IPS-18a (cell line): Measurements from ENCODE around the gene PFDN4.

Experiments
- H3K27ac ChIP-seq: one replicate; pipeline ENCODE4 v1.5.1; 2013; ENCODE audit warnings: low read length
- H3K27me3 ChIP-seq: one replicate; pipeline ENCODE4 v1.6.1; 2013; ENCODE audit warnings: mild to moderate bottlenecking, low read length; ENCODE audit not compliant: control insufficient read depth, insufficient read depth
- H3K36me3 ChIP-seq: one replicate; pipeline ENCODE4 v1.6.1; 2013; ENCODE audit warnings: low read depth, low read length; ENCODE audit not compliant: control insufficient read depth
- H3K4me1 ChIP-seq: one replicate; pipeline ENCODE4 v1.6.1; 2013; ENCODE audit warnings: low read depth, low read length; ENCODE audit not compliant: control insufficient read depth
- H3K4me3 ChIP-seq: one replicate; pipeline ENCODE4 v1.5.1; 2013; ENCODE audit warnings: low read length
- H3K9ac ChIP-seq: one replicate; pipeline ENCODE4 v1.6.1; 2013; ENCODE audit warnings: mild to moderate bottlenecking, low read length, moderate library complexity
- H3K9me3 ChIP-seq: one replicate; pipeline ENCODE4 v1.6.1; 2013; ENCODE audit warnings: low read depth, low read length; ENCODE audit not compliant: control insufficient read depth

The PFDN4 gene

DNA sequence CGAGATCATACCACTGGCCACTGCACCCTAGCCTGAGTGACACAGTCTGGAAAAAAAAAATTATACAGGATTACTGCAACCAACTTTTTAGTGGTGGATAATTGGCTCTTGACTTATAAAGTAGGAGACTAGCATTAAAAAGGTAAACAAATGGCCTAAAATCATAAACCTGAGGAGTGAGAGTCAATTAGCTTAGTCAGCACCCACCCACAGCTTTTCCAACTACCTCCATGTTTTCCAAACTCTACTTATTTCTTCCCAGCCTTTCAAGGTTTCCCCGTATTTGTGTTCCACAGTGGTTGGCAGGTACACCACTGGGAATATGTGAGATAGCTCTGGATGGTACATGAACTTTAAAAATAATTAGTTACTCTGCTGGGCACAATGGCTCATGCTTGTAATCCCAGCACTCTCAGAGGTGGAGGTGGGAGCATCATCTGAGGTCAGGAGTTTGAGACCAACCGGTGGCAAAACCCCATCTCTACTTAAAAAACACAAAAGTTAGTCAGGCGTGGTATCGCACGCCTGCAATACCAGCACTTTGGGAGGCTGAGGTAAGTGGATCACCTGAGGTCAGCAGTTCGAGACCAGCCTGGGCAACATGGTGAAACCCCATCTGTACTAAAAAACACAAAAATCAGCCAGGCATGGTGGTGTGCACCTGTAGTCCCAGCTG is 40.8 kb upstream of the PFDN4 start:
- Histone ChIP-seq H3K27ac (no peak overlapping the region), H3K9ac (no peak overlapping the region), H3K4me1 (no peaks in the 10 kb centered on the region), H3K27me3 (peaks cover 29% of the 10 kb centered on the region), H3K9me3 (no peaks in the 10 kb centered on the region), H3K36me3 (no peaks in the 10 kb centered on the region), H3K4me3 (no peak overlapping the region)

- Histone ChIP-seq H3K4me3 (no peak overlapping the region), H3K9ac (no peak overlapping the region), H3K36me3 (no peaks in the 10 kb centered on the region), H3K9me3 (no peaks in the 10 kb centered on the region), H3K4me1 (no peaks in the 10 kb centered on the region), H3K27me3 (peaks cover 40% of the 10 kb centered on the region), H3K27ac (no peak overlapping the region)
Measured at GRCh38 chr20:54167909-54168872, 39.7 kb upstream of the PFDN4 start.

DNA sequence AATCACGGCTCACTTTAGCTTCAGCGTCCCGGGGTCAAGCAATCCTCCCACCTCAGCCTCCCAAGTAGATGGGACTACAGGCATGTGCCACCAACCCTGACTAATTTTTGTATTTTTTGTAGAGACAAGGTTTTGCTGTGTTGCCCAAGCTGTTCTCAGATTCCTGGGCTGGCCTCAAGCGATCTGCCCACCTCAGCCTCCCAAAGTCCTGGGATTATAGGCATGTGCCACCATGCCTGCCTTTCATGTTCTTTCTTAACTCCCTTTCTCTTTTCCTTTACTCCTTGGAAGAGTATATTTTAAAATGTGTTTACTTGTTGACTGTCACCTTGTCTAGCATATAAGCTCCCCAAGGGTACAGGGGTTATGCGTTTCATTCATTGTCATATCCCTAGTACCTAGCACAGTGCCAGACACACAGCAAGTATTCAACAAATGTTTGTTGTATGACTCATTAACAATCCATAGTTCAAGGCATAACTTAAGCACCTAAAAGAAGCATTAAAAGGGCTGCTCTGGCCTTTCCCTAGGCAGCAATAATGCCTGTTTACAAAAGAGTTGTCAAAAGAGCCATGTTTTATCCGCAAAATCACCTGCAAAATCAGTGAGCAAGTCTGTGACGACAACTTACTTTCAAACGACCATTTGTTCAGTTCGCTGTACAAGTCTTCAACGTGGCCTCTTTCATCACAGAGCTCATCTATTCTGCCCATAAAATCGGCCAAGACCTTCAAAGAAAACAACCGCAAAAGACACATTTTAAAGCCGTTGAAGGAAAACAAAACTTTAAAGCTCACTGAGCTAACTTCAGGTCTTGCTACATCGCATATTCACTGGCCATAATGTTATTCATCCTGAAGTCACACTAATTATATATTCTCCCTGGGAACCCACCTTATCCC is 38.7 kb upstream of the PFDN4 start:
- no peaks in the 10 kb centered on the region for H3K4me1 ChIP-seq
- H3K27me3 ChIP-seq, result peaks cover 50% of the 10 kb centered on the region
- H3K27ac ChIP-seq, result no peak overlapping the region
- no peak overlapping the region for H3K4me3 ChIP-seq
- no peaks in the 10 kb centered on the region for H3K36me3 ChIP-seq
- no peak overlapping the region for H3K9ac ChIP-seq
- H3K9me3 ChIP-seq, result no peaks in the 10 kb centered on the region

DNA sequence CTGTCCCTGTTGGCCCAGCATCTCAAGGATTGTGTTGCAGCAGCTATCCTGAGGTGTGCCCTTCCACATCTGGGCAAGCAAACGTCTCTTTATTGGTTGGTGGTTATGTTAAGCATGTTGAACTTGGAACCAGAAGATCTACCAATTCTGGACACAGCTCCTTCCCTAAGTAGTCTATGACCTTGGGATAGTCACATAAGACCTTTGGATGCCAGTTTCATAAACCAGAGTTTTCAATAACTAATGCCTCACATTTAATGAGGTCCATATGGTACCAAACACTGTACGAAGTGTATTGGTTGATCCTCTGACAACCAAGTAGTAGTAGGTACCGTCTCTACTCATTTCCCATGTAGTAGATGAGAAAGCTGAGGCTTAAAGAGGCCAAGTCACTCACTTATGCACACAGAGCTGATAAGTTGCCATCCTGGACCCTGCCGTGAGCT is 37.8 kb upstream of the PFDN4 start:
- Histone ChIP-seq H3K4me3 (no peak overlapping the region), H3K27ac (no peak overlapping the region), H3K9me3 (no peaks in the 10 kb centered on the region), H3K36me3 (no peaks in the 10 kb centered on the region), H3K27me3 (peaks cover 58% of the 10 kb centered on the region), H3K4me1 (peaks cover 7% of the 10 kb centered on the region), H3K9ac (no peak overlapping the region)

DNA sequence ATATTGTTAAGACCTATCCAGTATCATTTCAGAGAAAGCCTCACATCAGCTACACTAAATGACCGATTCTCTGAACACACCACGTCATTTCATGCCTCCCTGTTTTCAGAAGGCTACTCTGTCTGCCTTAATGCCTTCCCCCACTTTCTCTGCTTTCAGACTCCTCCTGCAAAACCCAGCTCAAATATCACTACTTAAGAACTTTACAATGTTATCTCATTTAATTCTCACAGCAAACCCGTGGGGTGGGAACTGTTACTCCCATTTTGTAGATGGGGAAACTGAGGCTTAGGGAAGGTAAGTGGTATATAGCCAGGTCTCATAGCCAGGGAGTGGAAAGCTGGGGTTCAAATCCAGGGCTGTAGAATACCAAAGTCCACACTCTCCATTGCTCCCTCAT is 36.9 kb upstream of the PFDN4 start:
- Histone ChIP-seq H3K9ac (no peak overlapping the region), H3K9me3 (no peaks in the 10 kb centered on the region), H3K4me3 (no peak overlapping the region), H3K4me1 (peaks cover 7% of the 10 kb centered on the region), H3K36me3 (no peaks in the 10 kb centered on the region), H3K27me3 (peaks cover 67% of the 10 kb centered on the region), H3K27ac (no peak overlapping the region)

DNA sequence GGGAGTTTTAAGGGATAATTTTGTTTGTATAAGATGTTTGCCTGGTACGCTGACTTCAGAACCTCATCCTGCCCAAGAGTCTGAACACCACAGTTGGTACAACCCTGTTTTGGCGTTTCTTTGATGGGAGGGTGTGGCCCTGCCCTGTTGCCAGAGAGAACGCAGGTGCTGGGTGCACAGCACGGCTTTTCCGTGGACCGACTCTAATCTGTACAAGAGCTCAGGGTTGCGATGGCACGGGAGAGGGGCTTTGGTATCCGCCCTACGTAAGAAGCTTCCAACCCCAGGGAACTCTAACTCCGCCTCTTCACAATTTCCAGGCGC is 35.4 kb upstream of the PFDN4 start:
- peak overlapping the region; percentile 54 for H3K4me3 ChIP-seq

GRCh38 chr20:54172856-54173652 is 34.8 kb upstream of the PFDN4 start:
- Histone ChIP-seq H3K36me3 (no peaks in the 10 kb centered on the region), H3K9me3 (no peaks in the 10 kb centered on the region), H3K4me1 (peaks cover 7% of the 10 kb centered on the region), H3K4me3 (peak overlapping the region; percentile 54), H3K27ac (no peak overlapping the region), H3K27me3 (peaks cover 77% of the 10 kb centered on the region), H3K9ac (no peak overlapping the region)

More for the DNA sequence above, 35.4 kb upstream of the PFDN4 start:
- no peaks in the 10 kb centered on the region for H3K9me3 ChIP-seq
- H3K27ac ChIP-seq, result no peak overlapping the region
- no peaks in the 10 kb centered on the region for H3K36me3 ChIP-seq
- peaks cover 7% of the 10 kb centered on the region for H3K4me1 ChIP-seq
- peaks cover 77% of the 10 kb centered on the region for H3K27me3 ChIP-seq
- no peak overlapping the region for H3K9ac ChIP-seq

- Histone ChIP-seq H3K4me1 (peaks cover 7% of the 10 kb centered on the region), H3K27ac (no peak within 1 kb of the TSS), H3K27me3 (peaks cover 77% of the 10 kb centered on the region), H3K36me3 (no peaks in the 10 kb centered on the region), H3K9ac (no peak within 1 kb of the TSS), H3K9me3 (no peaks in the 10 kb centered on the region), H3K4me3 (peak within 1 kb of the TSS; percentile 54)
Measured at GRCh38 chr20:54173653-54174456, 34.0 kb upstream of the PFDN4 start, which contains the start of gene CYP24A1. Gene CYP24A1 (minus strand): TSS chr20:54173986. CDS start chr20:54173579, 407 bp downstream.

- Histone ChIP-seq H3K9me3 (no peaks in the 10 kb centered on the region), H3K36me3 (no peaks in the 10 kb centered on the region), H3K4me1 (peaks cover 7% of the 10 kb centered on the region), H3K27me3 (peaks cover 72% of the 10 kb centered on the region), H3K4me3 (peak overlapping the region; percentile 54), H3K27ac (no peak overlapping the region), H3K9ac (no peak overlapping the region)
Measured at GRCh38 chr20:54174457-54175175, 33.3 kb upstream of the PFDN4 start.

- Histone ChIP-seq H3K4me1 (peaks cover 7% of the 10 kb centered on the region), H3K9ac (no peak overlapping the region), H3K9me3 (no peaks in the 10 kb centered on the region), H3K27ac (no peak overlapping the region), H3K36me3 (no peaks in the 10 kb centered on the region), H3K27me3 (peaks cover 53% of the 10 kb centered on the region), H3K4me3 (no peak overlapping the region)
Measured at GRCh38 chr20:54176610-54177009, 31.3 kb upstream of the PFDN4 start.
